ENCODE measurements around the gene CCR9. TPM values are rescaled to one million over a fixed set of nuclear protein-coding genes. Genes with fewer than 3 reads are reported as not detected.

The CCR9 gene
- total RNA-seq, 4 donors from 2014 or later: 0.17 TPM; not detected in 3

DNA sequence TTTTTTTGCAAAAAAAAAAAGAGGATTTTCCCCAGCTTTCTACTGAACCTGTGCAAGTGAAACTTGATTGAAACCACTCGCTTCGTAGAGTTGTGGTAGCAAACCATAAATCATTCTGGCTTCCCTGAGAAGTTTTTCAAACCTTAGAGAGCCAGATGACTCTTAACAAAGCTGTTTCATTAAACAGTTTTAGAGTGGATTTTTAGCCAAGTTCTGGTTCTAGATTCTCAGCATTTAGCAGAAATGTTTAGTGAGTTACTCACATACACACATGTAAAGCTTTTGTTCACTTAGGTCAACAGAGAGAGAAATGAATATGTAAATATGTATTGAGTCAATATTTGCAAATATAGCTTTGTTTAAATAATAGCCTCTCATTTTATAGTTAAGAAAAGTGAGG is 18.1 kb upstream of the CCR9 start:
- no peak overlapping the region for H3K27ac ChIP-seq (replicated peaks in 1 of 4)
- no peak overlapping the region for H3K4me3 ChIP-seq
- peaks cover 0 to 7% (median 3%) of the 10 kb centered on the region in 4 donors for H3K9me3 ChIP-seq
- TF ChIP-seq, protein P1, sequence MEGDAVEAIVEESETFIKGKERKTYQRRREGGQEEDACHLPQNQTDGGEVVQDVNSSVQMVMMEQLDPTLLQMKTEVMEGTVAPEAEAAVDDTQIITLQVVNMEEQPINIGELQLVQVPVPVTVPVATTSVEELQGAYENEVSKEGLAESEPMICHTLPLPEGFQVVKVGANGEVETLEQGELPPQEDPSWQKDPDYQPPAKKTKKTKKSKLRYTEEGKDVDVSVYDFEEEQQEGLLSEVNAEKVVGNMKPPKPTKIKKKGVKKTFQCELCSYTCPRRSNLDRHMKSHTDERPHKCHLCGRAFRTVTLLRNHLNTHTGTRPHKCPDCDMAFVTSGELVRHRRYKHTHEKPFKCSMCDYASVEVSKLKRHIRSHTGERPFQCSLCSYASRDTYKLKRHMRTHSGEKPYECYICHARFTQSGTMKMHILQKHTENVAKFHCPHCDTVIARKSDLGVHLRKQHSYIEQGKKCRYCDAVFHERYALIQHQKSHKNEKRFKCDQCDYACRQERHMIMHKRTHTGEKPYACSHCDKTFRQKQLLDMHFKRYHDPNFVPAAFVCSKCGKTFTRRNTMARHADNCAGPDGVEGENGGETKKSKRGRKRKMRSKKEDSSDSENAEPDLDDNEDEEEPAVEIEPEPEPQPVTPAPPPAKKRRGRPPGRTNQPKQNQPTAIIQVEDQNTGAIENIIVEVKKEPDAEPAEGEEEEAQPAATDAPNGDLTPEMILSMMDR (IDR thresholded peaks at IDR 0.05): no peak
- TF ChIP-seq POLR2AphosphoS5 (IDR thresholded peaks at IDR 0.05): no peak
- TF ChIP-seq EP300 (IDR thresholded peaks at IDR 0.05): no peak
- no peak for TF ChIP-seq POLR2A (IDR thresholded peaks at IDR 0.05; ENCODE audit: low read depth)
- intact Hi-C loops (cut with DNase I): no loop called here
- H3K27me3 ChIP-seq: no peaks in the 10 kb centered on the region
- 63% methylated on average over 2 of the region's 2 CpGs for WGBS
- no peaks in the 10 kb centered on the region for H3K36me3 ChIP-seq
- DNase-seq (ENCODE audit: extremely low spot score): no peak
- H3K4me1 ChIP-seq: no peaks in the 10 kb centered on the region

DNA sequence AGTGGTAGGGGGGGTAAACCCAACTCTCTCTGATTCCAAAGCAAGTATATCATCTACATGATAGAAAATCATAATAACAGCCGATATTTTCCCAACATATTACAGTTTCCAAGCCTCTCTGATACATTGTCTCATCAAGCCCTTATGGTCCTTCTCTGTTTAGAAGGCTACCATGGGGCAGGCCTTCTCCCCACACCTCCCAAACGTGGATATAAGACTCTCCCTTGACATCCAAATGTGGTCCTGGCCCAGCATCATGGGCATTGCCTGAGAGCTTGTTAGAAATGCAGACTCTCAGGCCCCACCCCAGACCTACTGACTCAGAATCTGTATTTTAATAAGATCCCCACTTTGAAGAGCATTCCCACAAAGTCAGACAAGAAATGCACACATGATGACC is 17.7 kb upstream of the CCR9 start:
- TF ChIP-seq EP300 (IDR thresholded peaks at IDR 0.05) (no peak), POLR2A (IDR thresholded peaks at IDR 0.05; ENCODE audit: low read depth) (no peak), POLR2AphosphoS5 (IDR thresholded peaks at IDR 0.05) (no peak)
- TF ChIP-seq, protein P1 (IDR thresholded peaks at IDR 0.05): no peak
- intact Hi-C loops (cut with DNase I): no loop called here
- DNase-seq (ENCODE audit: extremely low spot score): no peak
- no peaks in the 10 kb centered on the region for H3K4me1 ChIP-seq
- H3K36me3 ChIP-seq: no peaks in the 10 kb centered on the region
- 67% methylated on average over 2 of the region's 2 CpGs for WGBS
- no peak overlapping the region for H3K4me3 ChIP-seq
- H3K27ac ChIP-seq (replicated peaks in 1 of 4): no peak overlapping the region
- peaks cover 0 to 3% (median 1%) of the 10 kb centered on the region in 4 donors for H3K9me3 ChIP-seq
- H3K27me3 ChIP-seq: no peaks in the 10 kb centered on the region

DNA sequence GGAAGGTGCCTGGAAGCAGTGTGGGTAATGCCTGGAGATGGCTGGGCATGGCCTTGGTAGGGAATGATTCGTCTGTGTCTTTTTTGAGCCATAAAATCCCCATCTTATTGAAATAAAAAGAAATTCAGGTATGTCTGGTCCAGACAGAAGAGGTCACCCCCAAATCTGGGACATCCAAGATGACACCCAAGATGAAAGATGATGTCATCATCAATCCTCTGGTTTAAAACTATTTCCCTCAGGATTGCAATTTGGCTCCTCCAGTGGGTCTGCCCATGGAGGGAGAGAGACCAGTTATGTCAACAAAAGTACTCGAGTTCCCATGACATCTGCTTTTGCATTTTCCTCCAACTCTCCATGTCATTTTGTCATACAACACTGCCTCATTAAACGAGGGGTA is 16.7 kb upstream of the CCR9 start:
- Histone ChIP-seq H3K27me3 (no peaks in the 10 kb centered on the region), H3K4me1 (no peaks in the 10 kb centered on the region), H3K9me3 (no peaks in the 10 kb centered on the region), H3K27ac (replicated peaks in 1 of 4) (no peak overlapping the region), H3K4me3 (no peak overlapping the region), H3K36me3 (no peaks in the 10 kb centered on the region)
- WGBS: 48% methylated on average over 3 of the region's 3 CpGs
- no peak for DNase-seq (ENCODE audit: extremely low spot score)
- TF ChIP-seq EP300 (IDR thresholded peaks at IDR 0.05) (no peak), POLR2AphosphoS5 (IDR thresholded peaks at IDR 0.05) (no peak), POLR2A (IDR thresholded peaks at IDR 0.05; ENCODE audit: low read depth) (no peak)
- TF ChIP-seq, protein P1 (IDR thresholded peaks at IDR 0.05): no peak
- intact Hi-C loops (cut with DNase I): no loop called here

DNA sequence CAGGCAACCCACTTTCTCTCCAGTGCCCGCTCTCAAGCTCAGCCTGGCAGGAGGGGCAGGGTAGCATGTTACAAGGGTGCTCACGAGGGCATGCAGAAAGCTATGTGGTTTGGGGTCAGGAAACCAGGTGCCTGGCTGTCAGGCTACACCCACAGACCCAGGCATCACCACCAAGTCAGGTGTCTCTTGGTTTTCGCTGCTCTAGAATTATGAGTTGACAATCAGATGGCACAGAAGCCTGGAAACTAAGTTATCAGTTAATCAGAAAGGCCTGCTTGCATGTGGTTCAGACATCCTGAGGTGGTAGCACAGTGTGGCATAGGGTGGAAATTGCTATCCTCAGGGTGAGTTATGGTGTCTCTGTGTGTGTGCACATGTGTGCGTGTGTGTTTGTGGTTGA is 16.2 kb upstream of the CCR9 start:
- no peak overlapping the region for H3K27ac ChIP-seq (replicated peaks in 1 of 4)
- no peaks in the 10 kb centered on the region for H3K36me3 ChIP-seq
- intact Hi-C loops (cut with DNase I): no loop called here
- WGBS: 69% methylated on average over 4 of the region's 4 CpGs
- no peaks in the 10 kb centered on the region for H3K27me3 ChIP-seq
- H3K4me1 ChIP-seq: no peaks in the 10 kb centered on the region
- no peak overlapping the region for H3K4me3 ChIP-seq
- no peaks in the 10 kb centered on the region for H3K9me3 ChIP-seq
- DNase-seq (ENCODE audit: extremely low spot score): no peak
- TF ChIP-seq POLR2A (IDR thresholded peaks at IDR 0.05; ENCODE audit: low read depth): no peak
- no peak for TF ChIP-seq EP300 (IDR thresholded peaks at IDR 0.05)
- TF ChIP-seq, protein P1 (IDR thresholded peaks at IDR 0.05): no peak
- no peak for TF ChIP-seq POLR2AphosphoS5 (IDR thresholded peaks at IDR 0.05)

DNA sequence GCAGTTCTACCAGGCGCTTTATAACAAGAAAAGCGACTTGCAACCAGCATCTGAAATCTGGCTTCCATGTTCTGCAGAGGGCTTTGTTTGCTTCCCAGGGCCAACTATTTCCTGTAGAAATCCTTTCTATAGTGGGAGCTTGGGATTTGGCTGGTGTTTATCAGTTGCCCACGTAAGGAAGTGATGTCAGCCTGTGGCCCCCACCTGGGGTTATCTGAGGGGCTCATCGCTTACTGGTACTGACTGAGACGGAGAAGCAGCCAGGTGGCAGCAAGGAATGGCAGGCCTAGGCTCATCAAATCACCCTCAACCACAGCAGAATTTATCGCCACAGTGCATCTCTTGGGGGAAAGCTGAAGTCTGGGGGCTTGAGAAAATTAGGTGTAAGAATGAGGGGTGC is 14.6 kb upstream of the CCR9 start:
- Histone ChIP-seq H3K36me3 (no peaks in the 10 kb centered on the region), H3K4me1 (no peaks in the 10 kb centered on the region), H3K9me3 (no peaks in the 10 kb centered on the region), H3K4me3 (no peak overlapping the region), H3K27ac (replicated peaks in 1 of 4) (no peak overlapping the region), H3K27me3 (no peaks in the 10 kb centered on the region)
- intact Hi-C loops (cut with DNase I): no loop called here
- 77% methylated on average over 5 of the region's 6 CpGs for WGBS
- TF ChIP-seq, protein P1 (IDR thresholded peaks at IDR 0.05): no peak
- TF ChIP-seq POLR2AphosphoS5 (IDR thresholded peaks at IDR 0.05): no peak
- no peak for TF ChIP-seq POLR2A (IDR thresholded peaks at IDR 0.05; ENCODE audit: low read depth)
- no peak for TF ChIP-seq EP300 (IDR thresholded peaks at IDR 0.05)
- DNase-seq (ENCODE audit: extremely low spot score): no peak

All from esophagus muscularis mucosa (tissue), 4 donors.